CD4-positive, alpha-beta T cell treated with Interleukin-1 beta for 1 hour (primary cell): ENCODE measurements around the gene GNB3.
A peak's percentile ranks its signal among the peaks of the same experiment; 100 is the strongest.

Source experiments
- DNase-seq, 2 donors: peaks; one replicate each; pipeline ENCODE4 v3.0.0-alpha.2; 2020 to 2022

Gene GNB3

GRCh38 chr12:6840761-6841515 is at the start of gene GNB3:
Gene GNB3, plus strand, starts transcription at chr12:6840925. Its CDS starts 363 bp downstream, at chr12:6841288.
- no peak for DNase-seq

- no peak for DNase-seq
Observed at GRCh38 chr12:6791931-6792520, 48.7 kb upstream of the GNB3 start.

- DNase-seq, result peak; percentile 48 to 61
Observed at GRCh38 chr12:6792522-6793201, 48.1 kb upstream of the GNB3 start.

GRCh38 chr12:6795088-6795487 is 45.6 kb upstream of the GNB3 start:
- DNase-seq, result no peak

GRCh38 chr12:6796576-6796975 is 44.1 kb upstream of the GNB3 start:
- DNase-seq, result no peak

- DNase-seq, result no peak
Observed at GRCh38 chr12:6799147-6799546, 41.6 kb upstream of the GNB3 start.

- DNase-seq, result no peak
Observed at GRCh38 chr12:6807170-6807569, 33.6 kb upstream of the GNB3 start.

- no peak for DNase-seq
Observed at GRCh38 chr12:6809056-6809455, 31.7 kb upstream of the GNB3 start.

- no peak for DNase-seq
Observed at GRCh38 chr12:6810758-6811157, 30.0 kb upstream of the GNB3 start.

GRCh38 chr12:6813363-6813762 is 27.4 kb upstream of the GNB3 start:
- DNase-seq, result no peak

DNA sequence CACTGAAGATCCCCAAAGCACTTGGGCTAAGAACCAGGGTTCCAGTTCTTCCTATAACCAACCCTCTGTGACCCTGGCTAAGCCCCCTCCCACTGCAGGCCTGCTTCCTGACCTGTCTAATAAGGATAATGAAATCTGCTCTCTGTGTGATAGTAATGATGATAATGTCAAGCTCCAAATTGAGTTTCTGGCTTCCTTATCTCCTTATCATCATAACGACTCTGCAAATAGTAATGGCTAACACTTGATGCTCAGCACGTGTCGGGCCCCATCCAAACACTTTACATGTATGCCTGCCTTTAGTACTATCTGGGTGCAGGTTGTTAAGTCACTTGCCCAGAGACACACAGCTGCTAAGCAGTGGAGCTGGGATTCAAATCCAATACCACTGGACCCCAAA is 24.1 kb upstream of the GNB3 start:
- DNase-seq, result no peak

DNA sequence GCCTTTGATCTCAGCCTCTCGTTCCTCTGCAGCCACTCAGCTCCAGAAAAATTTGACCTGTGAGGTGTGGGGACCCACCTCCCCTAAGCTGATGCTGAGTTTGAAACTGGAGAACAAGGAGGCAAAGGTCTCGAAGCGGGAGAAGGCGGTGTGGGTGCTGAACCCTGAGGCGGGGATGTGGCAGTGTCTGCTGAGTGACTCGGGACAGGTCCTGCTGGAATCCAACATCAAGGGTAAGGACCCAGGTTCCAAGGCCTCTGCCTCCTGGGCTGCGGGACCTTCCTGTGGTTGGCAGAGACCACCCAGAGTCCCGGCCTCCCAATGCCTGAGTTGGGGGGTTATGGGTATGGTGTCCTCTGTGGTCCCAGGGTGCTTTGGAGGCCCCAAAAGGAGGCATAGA is 23.6 kb upstream of the GNB3 start:
- no peak for DNase-seq

GRCh38 chr12:6817662-6818157 is 23.0 kb upstream of the GNB3 start:
- no peak for DNase-seq

DNA sequence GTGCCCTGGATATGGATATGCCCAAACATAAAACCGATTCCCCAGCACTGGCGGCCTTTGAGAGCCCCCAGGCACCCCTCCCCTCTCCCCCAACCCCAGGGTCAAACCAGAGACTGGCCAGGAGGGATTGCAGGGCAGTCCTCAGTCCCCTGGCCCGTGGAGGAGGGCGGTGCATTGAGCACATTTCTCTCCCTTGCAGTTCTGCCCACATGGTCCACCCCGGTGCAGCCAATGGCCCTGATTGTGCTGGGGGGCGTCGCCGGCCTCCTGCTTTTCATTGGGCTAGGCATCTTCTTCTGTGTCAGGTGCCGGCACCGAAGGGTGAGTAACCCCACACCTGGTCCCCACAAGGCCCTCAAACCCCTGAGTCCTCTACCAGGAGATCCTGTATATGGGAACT is 22.5 kb upstream of the GNB3 start:
- no peak for DNase-seq

DNA sequence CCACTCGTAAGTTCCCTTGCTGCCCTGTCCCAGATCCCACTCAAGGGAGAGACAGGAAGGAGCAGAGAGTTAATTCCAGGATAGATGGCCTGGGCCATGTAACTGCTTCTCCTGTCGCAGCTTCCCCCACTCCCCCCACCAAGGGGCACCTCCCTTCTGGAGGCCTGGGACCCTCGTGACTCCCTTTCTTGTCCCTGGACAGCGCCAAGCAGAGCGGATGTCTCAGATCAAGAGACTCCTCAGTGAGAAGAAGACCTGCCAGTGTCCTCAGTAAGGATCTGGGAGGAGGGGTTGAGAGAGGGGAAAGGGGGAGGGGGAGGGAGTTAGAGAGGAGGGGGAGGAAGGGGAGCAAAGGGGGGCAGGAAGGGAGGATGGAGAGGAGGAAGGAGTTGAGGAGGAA is 22.1 kb upstream of the GNB3 start:
- no peak for DNase-seq

GRCh38 chr12:6819106-6820030 is 21.4 kb upstream of the GNB3 start:
- no peak for DNase-seq

- no peak for DNase-seq
Observed at GRCh38 chr12:6820166-6820565, 20.6 kb upstream of the GNB3 start.

GRCh38 chr12:6821591-6822425 is 18.9 kb upstream of the GNB3 start, which contains the start of gene GPR162:
Gene GPR162, plus strand, starts transcription at chr12:6821821. Its CDS starts 2,078 bp downstream, at chr12:6823899.
- DNase-seq, result peak in 1 of 2 donors; percentile 18

GRCh38 chr12:6822426-6823135 is 18.1 kb upstream of the GNB3 start:
- DNase-seq, result no peak

DNA sequence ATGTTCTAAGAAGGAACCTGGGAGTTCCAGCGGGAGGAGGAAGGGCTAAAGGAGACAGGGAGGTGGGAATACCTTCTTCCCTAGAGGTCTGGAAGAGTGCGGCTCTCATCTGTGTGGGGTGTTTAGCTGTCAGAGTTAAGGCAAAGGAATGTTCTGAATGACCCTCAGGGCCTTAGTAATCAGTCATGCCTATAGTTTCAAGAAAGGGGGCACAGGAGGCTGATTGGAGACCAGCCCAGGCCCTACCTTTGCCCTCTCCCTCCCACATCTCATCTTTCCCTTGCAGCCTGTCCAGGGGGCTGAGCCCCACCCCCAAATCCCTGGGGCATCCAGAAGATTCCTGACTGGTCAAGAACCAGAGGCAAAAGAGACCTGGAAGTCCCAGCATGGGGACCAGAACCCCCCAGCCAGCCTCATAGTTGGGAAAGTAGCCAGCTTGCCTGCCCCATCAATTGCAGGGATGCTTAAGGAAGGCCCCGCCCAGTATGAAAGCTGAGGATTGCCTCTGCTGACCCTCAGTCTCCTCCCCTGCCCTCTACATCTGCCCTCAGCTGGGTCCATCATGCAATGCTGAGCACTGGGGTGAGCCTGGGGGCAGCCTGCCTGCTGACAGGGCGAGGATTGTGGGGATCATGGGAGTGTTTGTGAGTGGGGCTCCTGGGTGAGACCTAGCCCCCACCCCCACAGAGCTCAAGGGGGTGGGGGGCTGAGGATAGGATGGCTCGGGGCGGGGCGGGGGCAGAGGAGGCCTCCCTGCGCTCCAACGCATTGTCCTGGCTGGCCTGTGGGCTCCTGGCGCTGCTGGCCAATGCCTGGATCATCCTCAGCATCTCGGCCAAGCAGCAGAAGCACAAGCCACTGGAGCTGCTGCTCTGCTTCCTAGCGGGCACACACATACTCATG is 17.3 kb upstream of the GNB3 start:
- DNase-seq, result no peak
